Osteoblast (primary cell): ENCODE measurements around the gene IL13RA2. TPM values are rescaled to one million over a fixed set of nuclear protein-coding genes. Genes with fewer than 3 reads are reported as not detected.
A peak's percentile ranks its signal among the peaks of the same experiment; 100 is the strongest.

ENCODE experiments used
- DNase-seq: peaks from one replicate; pipeline ENCODE4 v3.0.0; 2011; ENCODE audit warnings: low spot score, mixed read lengths; ENCODE audit not compliant: insufficient read length; ENCODE audit errors: missing footprints
- H2AFZ ChIP-seq: 2 replicates; pipeline ENCODE4 v1.6.0; 2011; ENCODE audit warnings: mild to moderate bottlenecking, low read length
- H3K27ac ChIP-seq: 2 replicates; pipeline ENCODE4 v1.5.1; 2011; ENCODE audit warnings: mild to moderate bottlenecking, low read depth, low read length, moderate library complexity
- H3K27me3 ChIP-seq: 2 replicates; pipeline ENCODE4 v1.6.0; 2012; ENCODE audit warnings: mild to moderate bottlenecking, control low read depth, inconsistent platforms, low read length, moderate library complexity; ENCODE audit not compliant: insufficient read depth
- H3K36me3 ChIP-seq: 2 replicates; pipeline ENCODE4 v1.5.1; 2011; ENCODE audit warnings: mild to moderate bottlenecking, low read length, control low read depth, moderate library complexity; ENCODE audit not compliant: insufficient read depth
- H3K4me1 ChIP-seq: 2 replicates; pipeline ENCODE4 v1.5.1; 2011; ENCODE audit warnings: mild to moderate bottlenecking, low read length, control low read depth, moderate library complexity; ENCODE audit not compliant: insufficient read depth
- H3K4me2 ChIP-seq: 2 replicates; pipeline ENCODE4 v1.6.0; 2011; ENCODE audit warnings: mild to moderate bottlenecking, low read length; ENCODE audit not compliant: insufficient read depth
- H3K4me3 ChIP-seq: fragments of 200-600 bp; sonication (generic); 3 replicates; pipeline ENCODE4 v1.5.1; 2012; ENCODE audit warnings: mild to moderate bottlenecking, low read length, inconsistent platforms; ENCODE audit not compliant: insufficient read depth
- H3K79me2 ChIP-seq: 2 replicates; pipeline ENCODE4 v1.6.0; 2012; ENCODE audit warnings: mild to moderate bottlenecking, low read length, control low read depth, inconsistent platforms; ENCODE audit not compliant: insufficient read depth
- H3K9me3 ChIP-seq: 2 replicates; pipeline ENCODE4 v1.5.1; 2011; ENCODE audit warnings: low read depth, low read length, control low read depth
- H4K20me1 ChIP-seq: 2 replicates; pipeline ENCODE4 v1.6.0; 2012; ENCODE audit warnings: mild to moderate bottlenecking, low read length, control low read depth; ENCODE audit not compliant: insufficient read depth
- CTCF ChIP-seq: IDR thresholded peaks from 2 replicates; pipeline ENCODE4 v1.5.1; 2011; ENCODE audit warnings: mild to moderate bottlenecking, low read depth, low read length, moderate library complexity; ENCODE audit errors: extremely low read depth
- total RNA-seq: library from RNA; depleted of rRNA; stranded (reverse); fragments of >200 nt; gene quantifications from 2 replicates; pipeline ENCODE4 v1.2.3, GENCODE V29; 2012

The IL13RA2 gene
- total RNA-seq, 1 donor: 1.1 TPM

GRCh38 chrX:115023139-115023538, 5.7 kb upstream of the IL13RA2 start:
- Histone ChIP-seq H4K20me1 (no peaks in the 10 kb centered on the region), H3K79me2 (no peaks in the 10 kb centered on the region), H3K4me3 (no peak overlapping the region), H3K27ac (peak overlapping the region; percentile 8), H3K27me3 (no peaks in the 10 kb centered on the region), H2AFZ (no peak overlapping the region), H3K4me2 (no peak overlapping the region), H3K4me1 (peaks cover 6% of the 10 kb centered on the region), H3K9me3 (no peaks in the 10 kb centered on the region), H3K36me3 (no peaks in the 10 kb centered on the region)
- TF ChIP-seq CTCF: no peak
- DNase-seq: peak; percentile 62

- Histone ChIP-seq H3K4me3 (no peak overlapping the region), H3K79me2 (no peaks in the 10 kb centered on the region), H3K9me3 (no peaks in the 10 kb centered on the region), H3K36me3 (no peaks in the 10 kb centered on the region), H3K4me1 (peaks cover 6% of the 10 kb centered on the region), H3K4me2 (no peak overlapping the region), H2AFZ (no peak overlapping the region), H3K27me3 (no peaks in the 10 kb centered on the region), H3K27ac (no peak overlapping the region), H4K20me1 (no peaks in the 10 kb centered on the region)
- no peak for DNase-seq
- no peak for TF ChIP-seq CTCF
Measured at GRCh38 chrX:115021121-115021520, 3.7 kb upstream of the IL13RA2 start.

- Histone ChIP-seq H3K79me2 (no peaks in the 10 kb centered on the region), H3K27ac (no peak overlapping the region), H3K4me3 (no peak overlapping the region), H4K20me1 (no peaks in the 10 kb centered on the region), H3K4me2 (no peak overlapping the region), H3K27me3 (no peaks in the 10 kb centered on the region), H2AFZ (peak overlapping the region; percentile 49), H3K9me3 (no peaks in the 10 kb centered on the region), H3K4me1 (peaks cover 6% of the 10 kb centered on the region), H3K36me3 (no peaks in the 10 kb centered on the region)
- DNase-seq: no peak
- no peak for TF ChIP-seq CTCF
Measured at GRCh38 chrX:115018944-115019343, 1.5 kb upstream of the IL13RA2 start.

GRCh38 chrX:115018040-115018647, 728 bp upstream of the IL13RA2 start:
- no peaks in the 10 kb centered on the region for H3K36me3 ChIP-seq
- no peaks in the 10 kb centered on the region for H4K20me1 ChIP-seq
- no peak overlapping the region for H3K4me2 ChIP-seq
- peak; percentile 48 for TF ChIP-seq CTCF
- no peak overlapping the region for H3K27ac ChIP-seq
- no peaks in the 10 kb centered on the region for H3K9me3 ChIP-seq
- H3K79me2 ChIP-seq: no peaks in the 10 kb centered on the region
- no peak for DNase-seq
- H2AFZ ChIP-seq: no peak overlapping the region
- H3K27me3 ChIP-seq: no peaks in the 10 kb centered on the region
- no peak overlapping the region for H3K4me3 ChIP-seq
- H3K4me1 ChIP-seq: peaks cover 3% of the 10 kb centered on the region
